Activated CD8-positive, alpha-beta memory T cell treated with anti-CD3 and anti-CD28 coated beads for 48 hours (primary cell): ENCODE data around the gene NXNL1.
"Not testable (repeated sequence)": the region's sequence is repeated elsewhere in the genome, so short reads cannot be mapped to it uniquely, and the experiment has no call there.

Source experiments
- DNase-seq, 3 experiments: peaks; one replicate each; pipeline ENCODE4 v3.0.0-alpha.2; 2020; ENCODE audit warnings: low read depth in 2 of 3, low spot score in 2 of 3

NXNL1 gene

GRCh38 chr19:17487284-17488121 is 26.8 kb upstream of the NXNL1 start:
- no peak for DNase-seq

GRCh38 chr19:17486545-17487240 is 26.0 kb upstream of the NXNL1 start:
- no peak for DNase-seq

- DNase-seq, result no peak
Measured at GRCh38 chr19:17484520-17485185, 23.9 kb upstream of the NXNL1 start.

GRCh38 chr19:17483605-17484002 is 22.9 kb upstream of the NXNL1 start:
- no peak for DNase-seq

GRCh38 chr19:17482877-17483604 is 22.3 kb upstream of the NXNL1 start:
- DNase-seq, result no peak

- DNase-seq, result no peak
Measured at GRCh38 chr19:17481986-17482385, 21.3 kb upstream of the NXNL1 start.

GRCh38 chr19:17479325-17479791 is 18.6 kb upstream of the NXNL1 start:
- no peak for DNase-seq

GRCh38 chr19:17475541-17476115 is 14.9 kb upstream of the NXNL1 start:
- DNase-seq, result no peak

GRCh38 chr19:17475011-17475540 is 14.3 kb upstream of the NXNL1 start:
- DNase-seq, result not testable (repeated sequence)

GRCh38 chr19:17473041-17473440 is 12.3 kb upstream of the NXNL1 start:
- DNase-seq, result no peak

GRCh38 chr19:17471410-17472125 is 10.8 kb upstream of the NXNL1 start:
- DNase-seq, result no peak

GRCh38 chr19:17470068-17470841 is 9.5 kb upstream of the NXNL1 start, which contains the start of gene SLC27A1:
SLC27A1 (plus strand) TSS chr19:17470524; CDS start chr19:17470541, 17 bp downstream.
- peak; percentile 72 to 83 (median 77) for DNase-seq

- peak in 2 of 3 experiments; percentile 67 to 71 for DNase-seq
Measured at GRCh38 chr19:17469481-17470067, 8.8 kb upstream of the NXNL1 start.

GRCh38 chr19:17469092-17469480 is 8.4 kb upstream of the NXNL1 start:
- no peak for DNase-seq

GRCh38 chr19:17468302-17469091 is 7.8 kb upstream of the NXNL1 start:
- no peak for DNase-seq

GRCh38 chr19:17467471-17468301 is 7.0 kb upstream of the NXNL1 start:
- DNase-seq, result no peak

- no peak for DNase-seq
Measured at GRCh38 chr19:17466487-17466850, 5.7 kb upstream of the NXNL1 start.
